Measurements from ENCODE around the gene THBS1.

The THBS1 gene

DNA sequence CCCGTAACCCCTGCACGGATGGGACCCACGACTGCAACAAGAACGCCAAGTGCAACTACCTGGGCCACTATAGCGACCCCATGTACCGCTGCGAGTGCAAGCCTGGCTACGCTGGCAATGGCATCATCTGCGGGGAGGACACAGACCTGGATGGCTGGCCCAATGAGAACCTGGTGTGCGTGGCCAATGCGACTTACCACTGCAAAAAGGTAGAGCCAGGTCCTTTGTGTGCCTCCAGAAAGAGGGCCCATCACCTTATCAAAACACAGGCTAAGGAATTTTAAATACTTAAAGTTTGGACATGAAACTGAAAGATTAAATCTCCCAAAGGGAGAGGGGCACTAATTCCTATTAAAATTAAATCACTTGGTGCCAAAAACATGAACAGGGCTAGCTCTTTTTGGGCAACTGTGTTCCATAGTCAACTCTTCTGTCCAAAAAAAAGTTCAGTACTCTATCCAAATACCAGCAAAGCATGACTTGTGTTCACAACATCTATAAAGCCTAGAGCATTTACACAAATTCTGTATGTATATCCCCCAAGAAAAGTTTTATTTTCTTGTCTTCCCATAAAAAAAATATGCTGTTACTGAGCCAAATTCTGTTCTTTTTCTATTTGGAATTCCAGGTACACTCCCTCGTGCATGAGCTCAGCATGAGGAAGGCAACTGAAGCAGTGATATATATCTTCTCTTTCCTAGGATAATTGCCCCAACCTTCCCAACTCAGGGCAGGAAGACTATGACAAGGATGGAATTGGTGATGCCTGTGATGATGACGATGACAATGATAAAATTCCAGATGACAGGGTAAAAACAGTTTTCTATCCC is 9.2 kb downstream of the THBS1 start:
- DNase-seq, result no peak

DNA sequence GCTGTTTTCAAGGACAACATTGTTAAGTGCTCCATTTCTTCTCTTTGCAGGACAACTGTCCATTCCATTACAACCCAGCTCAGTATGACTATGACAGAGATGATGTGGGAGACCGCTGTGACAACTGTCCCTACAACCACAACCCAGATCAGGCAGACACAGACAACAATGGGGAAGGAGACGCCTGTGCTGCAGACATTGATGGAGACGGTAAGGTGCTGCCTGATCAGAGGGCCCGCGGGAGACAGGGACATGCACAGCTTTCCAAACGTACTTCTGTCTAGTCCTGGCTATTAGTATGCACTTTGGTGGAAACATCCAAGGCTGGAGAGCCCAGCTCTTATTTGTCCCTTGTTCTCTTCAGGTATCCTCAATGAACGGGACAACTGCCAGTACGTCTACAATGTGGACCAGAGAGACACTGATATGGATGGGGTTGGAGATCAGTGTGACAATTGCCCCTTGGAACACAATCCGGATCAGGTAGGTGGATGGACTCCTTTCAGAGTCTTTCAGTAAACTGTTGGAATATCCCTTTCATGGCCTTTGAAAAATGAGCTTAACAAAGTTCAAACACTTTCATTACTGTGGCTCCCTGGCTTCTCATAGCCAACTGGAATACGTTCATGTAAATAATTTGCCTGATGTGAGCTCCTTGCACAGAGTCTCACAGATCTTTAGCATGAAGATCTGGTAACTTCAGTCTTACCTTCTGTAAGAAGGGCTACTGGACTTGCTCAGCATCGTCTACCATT is 10.4 kb downstream of the THBS1 start:
- DNase-seq, result no peak

GRCh38 chr15:39591896-39592315 is 11.0 kb downstream of the THBS1 start:
- DNase-seq, result no peak

GRCh38 chr15:39592500-39592899 is 11.6 kb downstream of the THBS1 start:
- DNase-seq, result no peak

GRCh38 chr15:39593071-39593655 is 12.3 kb downstream of the THBS1 start:
- DNase-seq, result no peak

DNA sequence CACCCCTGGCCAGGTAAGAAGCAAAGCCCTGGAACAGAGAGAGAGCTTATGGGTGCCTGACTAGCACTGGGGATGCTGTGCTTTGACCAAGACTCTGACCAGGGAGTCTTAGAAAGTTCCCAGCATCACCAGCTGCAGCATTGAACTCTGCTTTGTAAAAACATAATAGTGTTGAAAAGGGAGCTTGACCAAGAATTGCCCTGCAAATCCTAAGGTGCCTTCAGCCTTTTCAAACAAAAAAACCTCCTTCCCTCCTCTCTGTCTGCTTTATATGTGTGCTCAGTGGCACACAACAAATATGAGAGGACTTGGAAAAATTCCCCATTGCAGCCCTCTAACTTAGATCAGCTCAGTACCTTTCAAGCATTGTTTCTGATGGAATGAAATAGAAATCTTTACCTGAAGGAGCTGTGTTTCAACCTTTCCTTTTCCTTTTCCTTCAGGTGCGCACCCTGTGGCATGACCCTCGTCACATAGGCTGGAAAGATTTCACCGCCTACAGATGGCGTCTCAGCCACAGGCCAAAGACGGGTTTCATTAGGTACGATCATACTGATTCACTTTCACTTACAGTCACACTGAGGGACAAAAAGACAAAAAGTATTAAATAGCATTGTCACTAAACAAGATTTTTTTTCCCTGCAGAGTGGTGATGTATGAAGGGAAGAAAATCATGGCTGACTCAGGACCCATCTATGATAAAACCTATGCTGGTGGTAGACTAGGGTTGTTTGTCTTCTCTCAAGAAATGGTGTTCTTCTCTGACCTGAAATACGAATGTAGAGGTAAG is 13.0 kb downstream of the THBS1 start:
- DNase-seq, result no peak

GRCh38 chr15:39594446-39595337 is 13.8 kb downstream of the THBS1 start:
- no peak for DNase-seq

DNA sequence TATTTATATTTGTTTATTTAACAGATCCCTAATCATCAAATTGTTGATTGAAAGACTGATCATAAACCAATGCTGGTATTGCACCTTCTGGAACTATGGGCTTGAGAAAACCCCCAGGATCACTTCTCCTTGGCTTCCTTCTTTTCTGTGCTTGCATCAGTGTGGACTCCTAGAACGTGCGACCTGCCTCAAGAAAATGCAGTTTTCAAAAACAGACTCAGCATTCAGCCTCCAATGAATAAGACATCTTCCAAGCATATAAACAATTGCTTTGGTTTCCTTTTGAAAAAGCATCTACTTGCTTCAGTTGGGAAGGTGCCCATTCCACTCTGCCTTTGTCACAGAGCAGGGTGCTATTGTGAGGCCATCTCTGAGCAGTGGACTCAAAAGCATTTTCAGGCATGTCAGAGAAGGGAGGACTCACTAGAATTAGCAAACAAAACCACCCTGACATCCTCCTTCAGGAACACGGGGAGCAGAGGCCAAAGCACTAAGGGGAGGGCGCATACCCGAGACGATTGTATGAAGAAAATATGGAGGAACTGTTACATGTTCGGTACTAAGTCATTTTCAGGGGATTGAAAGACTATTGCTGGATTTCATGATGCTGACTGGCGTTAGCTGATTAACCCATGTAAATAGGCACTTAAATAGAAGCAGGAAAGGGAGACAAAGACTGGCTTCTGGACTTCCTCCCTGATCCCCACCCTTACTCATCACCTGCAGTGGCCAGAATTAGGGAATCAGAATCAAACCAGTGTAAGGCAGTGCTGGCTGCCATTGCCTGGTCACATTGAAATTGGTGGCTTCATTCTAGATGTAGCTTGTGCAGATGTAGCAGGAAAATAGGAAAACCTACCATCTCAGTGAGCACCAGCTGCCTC is 14.7 kb downstream of the THBS1 start:
- DNase-seq, result no peak

DNA sequence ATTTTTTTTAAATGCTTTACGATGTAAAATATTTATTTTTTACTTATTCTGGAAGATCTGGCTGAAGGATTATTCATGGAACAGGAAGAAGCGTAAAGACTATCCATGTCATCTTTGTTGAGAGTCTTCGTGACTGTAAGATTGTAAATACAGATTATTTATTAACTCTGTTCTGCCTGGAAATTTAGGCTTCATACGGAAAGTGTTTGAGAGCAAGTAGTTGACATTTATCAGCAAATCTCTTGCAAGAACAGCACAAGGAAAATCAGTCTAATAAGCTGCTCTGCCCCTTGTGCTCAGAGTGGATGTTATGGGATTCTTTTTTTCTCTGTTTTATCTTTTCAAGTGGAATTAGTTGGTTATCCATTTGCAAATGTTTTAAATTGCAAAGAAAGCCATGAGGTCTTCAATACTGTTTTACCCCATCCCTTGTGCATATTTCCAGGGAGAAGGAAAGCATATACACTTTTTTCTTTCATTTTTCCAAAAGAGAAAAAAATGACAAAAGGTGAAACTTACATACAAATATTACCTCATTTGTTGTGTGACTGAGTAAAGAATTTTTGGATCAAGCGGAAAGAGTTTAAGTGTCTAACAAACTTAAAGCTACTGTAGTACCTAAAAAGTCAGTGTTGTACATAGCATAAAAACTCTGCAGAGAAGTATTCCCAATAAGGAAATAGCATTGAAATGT is 15.6 kb downstream of the THBS1 start:
- DNase-seq, result no peak

GRCh38 chr15:39597336-39597735 is 16.5 kb downstream of the THBS1 start:
- no peak for DNase-seq

DNA sequence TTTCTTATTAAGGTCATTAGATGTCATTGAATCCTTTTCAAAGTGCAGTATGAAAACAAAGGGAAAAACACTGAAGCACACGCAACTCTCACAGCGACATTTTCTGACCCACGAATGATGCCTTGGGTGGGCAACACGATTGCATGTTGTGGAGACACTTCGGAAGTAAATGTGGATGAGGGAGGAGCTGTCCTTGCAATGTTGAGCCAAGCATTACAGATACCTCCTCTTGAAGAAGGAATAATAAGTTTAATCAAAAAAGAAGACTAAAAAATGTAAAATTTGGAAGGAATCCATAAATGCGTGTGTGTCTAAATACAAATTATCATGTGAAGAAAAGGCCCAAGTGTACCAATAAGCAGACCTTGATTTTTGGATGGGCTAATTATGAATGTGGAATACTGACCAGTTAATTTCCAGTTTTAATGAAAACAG is 16.9 kb downstream of the THBS1 start:
- no peak for DNase-seq

DNA sequence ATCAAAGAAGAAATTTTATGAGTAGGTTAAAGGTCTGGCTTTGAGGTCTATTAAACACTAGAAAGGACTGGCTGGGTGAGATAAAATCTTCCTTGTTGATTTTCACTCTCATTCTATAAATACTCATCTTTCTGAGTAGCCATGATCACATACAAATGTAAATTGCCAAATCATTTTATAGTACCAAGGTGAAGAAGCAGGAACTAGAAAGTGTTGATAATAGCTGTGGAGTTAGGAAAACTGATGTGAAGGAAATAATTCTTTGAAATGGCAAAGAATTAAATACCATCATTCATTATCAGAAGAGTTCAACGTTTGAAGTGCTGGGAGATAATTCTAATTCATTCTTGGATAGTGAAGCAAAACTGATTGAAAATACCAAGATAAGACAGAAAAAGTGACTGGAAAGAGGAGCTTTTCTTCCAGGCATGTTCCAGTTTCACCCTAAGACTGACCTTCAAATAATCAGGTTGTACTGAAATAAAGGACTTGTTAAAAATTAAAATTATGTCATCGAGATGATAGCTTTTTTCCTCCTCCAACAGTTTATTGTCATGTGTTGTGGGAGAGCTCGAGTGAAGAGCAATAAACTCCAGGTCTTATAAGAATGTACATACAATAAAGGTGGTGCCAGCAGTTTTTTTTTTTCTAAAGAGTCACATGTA is 17.4 kb downstream of the THBS1 start:
- no peak for DNase-seq

DNA sequence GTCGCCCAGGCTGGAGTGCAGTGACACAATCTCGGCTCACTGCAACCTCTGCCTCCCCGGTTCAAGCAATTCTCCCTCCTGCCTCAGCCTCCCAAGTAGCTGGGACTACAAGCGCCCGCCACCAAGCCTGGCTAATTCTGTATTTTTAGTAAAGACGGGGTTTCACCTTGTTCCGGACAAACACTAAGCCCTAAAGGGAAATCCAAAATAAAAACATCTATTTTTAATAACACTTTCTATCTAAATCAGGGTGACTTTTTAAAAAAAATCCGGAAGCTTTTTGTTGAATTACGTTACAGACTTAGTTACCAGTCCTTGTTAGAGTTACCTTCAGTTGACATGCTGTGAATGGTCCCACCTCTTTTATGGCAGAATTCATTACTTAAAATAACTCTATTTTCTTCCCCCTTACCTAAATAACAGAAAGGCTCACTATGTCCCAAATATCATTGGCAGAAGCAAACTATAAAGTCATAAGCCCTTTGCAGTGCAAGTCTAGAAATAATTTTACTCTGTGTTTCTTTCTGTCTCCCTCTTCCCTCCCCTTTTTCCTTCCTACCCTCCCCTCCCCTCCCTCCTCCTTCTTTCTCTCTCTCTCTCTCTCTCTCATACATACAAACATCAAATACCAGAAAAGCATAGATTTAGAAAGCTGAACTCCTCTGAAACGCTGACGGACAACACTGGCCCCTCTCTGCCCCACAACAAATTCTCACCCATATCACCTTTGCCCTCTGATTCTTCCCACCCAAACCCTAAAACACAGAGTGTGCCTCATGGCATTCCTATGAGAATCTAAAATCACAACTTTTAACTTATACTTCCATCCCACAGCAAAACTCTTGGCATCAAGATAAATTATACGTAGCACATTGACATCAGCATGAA is 18.3 kb downstream of the THBS1 start:
- no peak for DNase-seq

GRCh38 chr15:39599871-39600270 is 19.0 kb downstream of the THBS1 start:
- DNase-seq, result no peak

GRCh38 chr15:39602143-39602542 is 21.3 kb downstream of the THBS1 start:
- DNase-seq, result no peak

- no peak for DNase-seq
Measured at GRCh38 chr15:39605146-39605545, 24.3 kb downstream of the THBS1 start.

DNA sequence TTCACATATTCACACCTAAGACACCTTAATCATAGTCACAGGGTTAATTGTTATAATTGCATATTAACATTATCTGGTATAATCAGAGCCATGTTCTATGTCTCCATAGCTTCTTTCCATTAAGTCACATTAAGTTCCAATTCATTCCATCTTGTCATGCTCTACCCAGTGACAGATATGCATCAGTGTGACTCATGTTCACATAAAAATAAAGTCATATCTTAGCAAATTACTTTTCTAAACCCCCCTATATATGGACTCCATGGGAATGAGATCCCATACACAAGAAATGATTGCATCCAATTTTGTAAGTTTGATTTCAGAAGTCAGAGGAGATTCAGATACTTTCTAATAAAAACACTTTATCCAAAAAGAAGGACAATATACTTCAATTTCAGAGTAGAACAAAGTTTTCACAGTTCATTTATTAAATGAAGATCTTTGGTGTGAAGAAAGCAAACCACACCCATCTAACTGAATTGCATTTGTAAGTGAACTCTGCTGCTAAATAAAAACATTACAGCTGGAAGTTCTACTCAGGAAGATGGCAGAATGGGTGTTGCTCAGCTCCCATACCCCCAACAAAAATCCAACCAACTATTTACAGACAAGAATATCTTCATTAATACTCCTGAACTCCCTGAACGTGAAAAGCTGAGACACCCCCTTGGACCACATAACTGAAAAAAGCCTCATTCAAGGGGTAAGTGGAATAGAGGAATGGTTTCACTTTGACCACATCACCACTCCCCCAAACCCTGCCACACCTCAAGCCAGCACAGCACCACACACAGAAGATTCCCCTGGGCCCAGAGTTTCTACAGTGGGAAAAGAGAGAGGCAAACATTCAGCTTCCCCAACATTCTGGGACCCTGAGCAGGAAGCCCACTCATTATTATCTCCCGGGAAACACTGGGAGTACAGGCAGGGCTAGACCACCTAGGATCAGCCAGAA is 27.6 kb downstream of the THBS1 start:
- DNase-seq, result no peak
